ENCODE data around the gene SYTL3. TPM values are rescaled to one million over a fixed set of nuclear protein-coding genes. Genes with fewer than 3 reads are reported as not detected.

Gene SYTL3
- total RNA-seq, 1 experiment from 2014 or later: 14.2 TPM

GRCh38 chr6:158722176-158722729, 72.4 kb downstream of the SYTL3 start:
- Mint-ChIP-seq H3K36me3 (ENCODE audit: insufficient read depth, unreplicated experiment) (peaks cover 42% of the 10 kb centered on the region), H3K27me3 (ENCODE audit: unreplicated experiment) (no peaks in the 10 kb centered on the region), H3K9me3 (ENCODE audit: low read depth, unreplicated experiment) (peaks cover 3% of the 10 kb centered on the region), H3K27ac (ENCODE audit: unreplicated experiment) (no peak overlapping the region), H3K4me1 (ENCODE audit: low read depth, unreplicated experiment) (peaks cover 43% of the 10 kb centered on the region), H3K4me3 (ENCODE audit: low read depth, unreplicated experiment) (no peak overlapping the region)
- CTCF ChIA-PET: no interaction called here
- no peak for TF ChIP-seq CTCF (IDR thresholded peaks at IDR 0.05; ENCODE audit: unreplicated experiment)
- no TSS peak for BruUV-seq (replicated peaks)
- DNase-seq: no peak
- intact Hi-C loops (cut with micrococcal nuclease; ENCODE audit: unreplicated experiment): no loop called here

- Mint-ChIP-seq H3K9me3 (ENCODE audit: low read depth, unreplicated experiment) (peaks cover 5% of the 10 kb centered on the region), H3K36me3 (ENCODE audit: insufficient read depth, unreplicated experiment) (peaks cover 54% of the 10 kb centered on the region), H3K4me1 (ENCODE audit: low read depth, unreplicated experiment) (peaks cover 24% of the 10 kb centered on the region), H3K4me3 (ENCODE audit: low read depth, unreplicated experiment) (no peak overlapping the region), H3K27ac (ENCODE audit: unreplicated experiment) (no peak overlapping the region), H3K27me3 (ENCODE audit: unreplicated experiment) (no peaks in the 10 kb centered on the region)
- no TSS peak for BruUV-seq (replicated peaks)
- DNase-seq: no peak
- no peak for TF ChIP-seq CTCF (IDR thresholded peaks at IDR 0.05; ENCODE audit: unreplicated experiment)
- intact Hi-C loops (cut with micrococcal nuclease; ENCODE audit: unreplicated experiment): no loop called here
- CTCF ChIA-PET: no interaction called here
Observed at GRCh38 chr6:158725704-158726103, 75.8 kb downstream of the SYTL3 start.

GRCh38 chr6:158729906-158730540, 80.2 kb downstream of the SYTL3 start:
- Mint-ChIP-seq H3K27me3 (ENCODE audit: unreplicated experiment) (no peaks in the 10 kb centered on the region), H3K36me3 (ENCODE audit: insufficient read depth, unreplicated experiment) (peaks cover 80% of the 10 kb centered on the region), H3K4me1 (ENCODE audit: low read depth, unreplicated experiment) (peaks cover 14% of the 10 kb centered on the region), H3K9me3 (ENCODE audit: low read depth, unreplicated experiment) (peaks cover 2% of the 10 kb centered on the region), H3K4me3 (ENCODE audit: low read depth, unreplicated experiment) (peak overlapping the region; percentile 11), H3K27ac (ENCODE audit: unreplicated experiment) (peak overlapping the region; percentile 87)
- DNase-seq: no peak
- intact Hi-C loops (cut with micrococcal nuclease; ENCODE audit: unreplicated experiment): loop anchor here (1.0 to 5.0 kb wide), 4 partner anchors 10 to 137 kb away; no protein-coding TSS in a partner anchor
- TF ChIP-seq CTCF (IDR thresholded peaks at IDR 0.05; ENCODE audit: unreplicated experiment): no peak
- CTCF ChIA-PET: interaction anchor here (0.8 to 1.6 kb wide), 5 partner anchors 9 to 140 kb away, joined by 3 to 5 read pairs (median 4); no protein-coding TSS in a partner anchor
- TSS peak; percentile 65 for BruUV-seq (replicated peaks)

GRCh38 chr6:158730541-158730907, 80.7 kb downstream of the SYTL3 start:
- peak; percentile 95 for DNase-seq
- Mint-ChIP-seq H3K9me3 (ENCODE audit: low read depth, unreplicated experiment) (peaks cover 2% of the 10 kb centered on the region), H3K4me3 (ENCODE audit: low read depth, unreplicated experiment) (peak overlapping the region; percentile 11), H3K27ac (ENCODE audit: unreplicated experiment) (peak overlapping the region; percentile 87), H3K4me1 (ENCODE audit: low read depth, unreplicated experiment) (peaks cover 19% of the 10 kb centered on the region), H3K27me3 (ENCODE audit: unreplicated experiment) (no peaks in the 10 kb centered on the region), H3K36me3 (ENCODE audit: insufficient read depth, unreplicated experiment) (peaks cover 81% of the 10 kb centered on the region)
- CTCF ChIA-PET: interaction anchor here (0.8 to 1.6 kb wide), 5 partner anchors 10 to 139 kb away, joined by 3 to 5 read pairs (median 4); no protein-coding TSS in a partner anchor
- intact Hi-C loops (cut with micrococcal nuclease; ENCODE audit: unreplicated experiment): loop anchor here (1.0 to 5.0 kb wide), 4 partner anchors 10 to 137 kb away; no protein-coding TSS in a partner anchor
- TF ChIP-seq CTCF (IDR thresholded peaks at IDR 0.05; ENCODE audit: unreplicated experiment): no peak
- BruUV-seq (replicated peaks): no TSS peak

Measured in Calu3 (cell line).